PC-9 (cell line): ENCODE measurements around the gene PAQR6. TPM values are rescaled to one million over a fixed set of nuclear protein-coding genes. Genes with fewer than 3 reads are reported as not detected.
A peak's percentile ranks its signal among the peaks of the same experiment; 100 is the strongest.

Experiments
- BruUV-seq: library from RNA; stranded (reverse); fragments of 400-500 nt; replicated peaks from 2 replicates; lab custom pipeline; 2021; lab: Mats Ljungman, UMichigan
- CTCF ChIA-PET: fragments of 300-600 bp; sonication (Branson Sonifier 250); formaldehyde crosslinking; loops from one replicate; lab custom pipeline; 2022; ENCODE audit warnings: antibody characterized with exemption; lab: Charles Lee
- POLR2A ChIA-PET: fragments of 300-600 bp; sonication (Branson Sonifier 250); formaldehyde crosslinking; loops from one replicate; lab custom pipeline; 2022; ENCODE audit warnings: antibody characterized with exemption; ENCODE audit not compliant: unreplicated experiment; lab: Charles Lee
- DNase-seq, 2 experiments: peaks; one replicate each; pipeline versions ENCODE4 v3.0.0 to v3.0.0-alpha.2; 2015 to 2022; ENCODE audit warnings: mixed read lengths in 1 of 2
- H2AFZ ChIP-seq: fragments of 200-600 bp; sonication (generic); 2 replicates; pipeline ENCODE4 v1.8.1; 2017; ENCODE audit warnings: antibody characterized with exemption
- H3F3A ChIP-seq: fragments of 200-600 bp; sonication (generic); 2 replicates; pipeline ENCODE4 v1.8.1; 2017; ENCODE audit warnings: antibody characterized with exemption, mild to moderate bottlenecking, low read depth; ENCODE audit not compliant: insufficient read depth
- H3K27ac ChIP-seq: fragments of 200-600 bp; sonication (generic); 2 replicates; pipeline ENCODE4 v1.6.1; 2016; ENCODE audit warnings: mixed run types
- H3K27me3 ChIP-seq: fragments of 200-600 bp; sonication (generic); 2 replicates; pipeline ENCODE4 v1.6.1; 2016; ENCODE audit warnings: low read depth, mixed run types; ENCODE audit not compliant: insufficient read depth
- H3K36me3 ChIP-seq: fragments of 200-600 bp; sonication (generic); 2 replicates; pipeline ENCODE4 v1.6.1; 2016; ENCODE audit warnings: low read depth, mixed run types
- H3K4me1 ChIP-seq: fragments of 200-600 bp; sonication (generic); replicated peaks from 2 replicates; pipeline ENCODE4 v1.6.1; 2016; ENCODE audit warnings: mixed run types; ENCODE audit not compliant: insufficient read depth
- H3K4me2 ChIP-seq: fragments of 200-600 bp; sonication (generic); 2 replicates; pipeline ENCODE4 v1.6.1; 2017; ENCODE audit warnings: mixed run types
- H3K4me3 ChIP-seq: fragments of 200-600 bp; sonication (generic); 2 replicates; pipeline ENCODE4 v1.6.1; 2016; ENCODE audit warnings: mixed run types
- H3K79me2 ChIP-seq: fragments of 200-600 bp; sonication (generic); 2 replicates; pipeline ENCODE4 v1.6.1; 2017; ENCODE audit warnings: low read depth, mixed run types
- H3K9me2 ChIP-seq: fragments of 200-600 bp; sonication (generic); 2 replicates; pipeline ENCODE4 v1.8.1; 2017; ENCODE audit warnings: mild to moderate bottlenecking; ENCODE audit not compliant: insufficient read depth
- H3K9me3 ChIP-seq: fragments of 200-600 bp; sonication (generic); 2 replicates; pipeline ENCODE4 v1.8.1; 2016; ENCODE audit warnings: low read depth; ENCODE audit not compliant: insufficient read depth
- H4K20me1 ChIP-seq: fragments of 200-600 bp; sonication (generic); 2 replicates; pipeline ENCODE4 v1.8.1; 2017; ENCODE audit not compliant: insufficient read depth
- EZH2 ChIP-seq: fragments of 200-600 bp; sonication (generic); IDR thresholded peaks from 2 replicates; pipeline ENCODE4 v1.8.0; 2017; ENCODE audit warnings: antibody characterized with exemption, low read depth
- intact Hi-C: fragments of 100-400 bp; cut with micrococcal nuclease; formaldehyde crosslinking; loops from one replicate; pipeline ENCODE4 v1.10.0; 2022; ENCODE audit not compliant: unreplicated experiment
- total RNA-seq: library from RNA; stranded (reverse); gene quantifications from 2 replicates; pipeline ENCODE4 v1.2.3, GENCODE V29; 2021
- TF ChIP-seq, protein P1 (sequence below): fragments of 200-600 bp; sonication (generic); conservative IDR thresholded peaks from 2 replicates; pipeline ENCODE4 v1.6.1; 2017; ENCODE audit warnings: mixed run types, antibody characterized with exemption, mild to moderate bottlenecking, moderate library complexity

Gene PAQR6
- total RNA-seq, 1 experiment from 2014 or later, result 12.3 TPM

DNA sequence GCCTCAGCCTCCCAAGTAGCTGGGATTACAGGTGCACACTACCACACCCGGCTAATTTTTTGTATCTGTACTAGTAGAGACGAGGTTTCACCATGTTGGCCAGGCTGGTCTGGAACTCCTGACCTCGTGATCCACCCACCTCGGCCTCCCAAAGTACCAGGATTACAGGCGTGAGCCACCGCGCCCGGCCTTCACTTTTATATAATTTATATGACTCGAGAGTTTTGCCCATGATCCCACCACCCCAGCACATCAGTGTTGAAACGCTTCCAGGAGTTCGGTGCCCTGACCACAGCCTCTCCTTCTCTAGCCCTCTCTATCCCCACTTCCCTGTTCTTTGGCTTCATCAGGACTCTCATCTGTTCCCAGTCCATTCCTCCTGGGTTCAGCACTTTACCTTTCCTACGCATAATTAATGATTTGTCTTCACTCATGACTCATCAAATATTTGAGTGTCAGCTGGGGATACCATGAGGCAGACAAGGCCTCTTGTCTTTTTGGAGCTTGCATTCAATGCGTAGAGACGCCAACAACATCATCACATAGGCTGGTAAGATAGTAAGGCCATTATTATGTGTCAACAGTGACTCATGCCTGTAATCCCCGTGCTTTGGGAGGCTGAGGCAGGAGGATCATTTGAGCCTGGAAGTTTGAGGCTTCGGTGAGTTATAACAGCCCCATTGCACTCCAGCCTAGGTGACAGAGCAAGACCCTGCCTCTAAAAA is 33.7 kb downstream of the PAQR6 start:
- no peaks in the 10 kb centered on the region for H4K20me1 ChIP-seq
- no peaks in the 10 kb centered on the region for H3K9me2 ChIP-seq
- peak overlapping the region; percentile 100 for H3K4me2 ChIP-seq
- no peaks in the 10 kb centered on the region for H3K36me3 ChIP-seq
- CTCF ChIA-PET, result interaction anchor here (0.7 kb wide), 1 partner anchor 124 kb away, joined by 6 read pairs; no protein-coding TSS in a partner anchor
- DNase-seq, result peak; percentile 26 to 78
- H3F3A ChIP-seq, result peaks cover 26% of the 10 kb centered on the region; the same call in 1 of the 2 replicates
- H3K9me3 ChIP-seq, result no peaks in the 10 kb centered on the region
- peaks cover 19% of the 10 kb centered on the region for H3K79me2 ChIP-seq
- no peaks in the 10 kb centered on the region for H3K27me3 ChIP-seq
- no TSS peak for BruUV-seq
- intact Hi-C loops, result loop anchor here (10.0 kb wide), 1 partner anchor 279 kb away; the partner anchor contains the start of gene KHDC4
- TF ChIP-seq, protein P1, sequence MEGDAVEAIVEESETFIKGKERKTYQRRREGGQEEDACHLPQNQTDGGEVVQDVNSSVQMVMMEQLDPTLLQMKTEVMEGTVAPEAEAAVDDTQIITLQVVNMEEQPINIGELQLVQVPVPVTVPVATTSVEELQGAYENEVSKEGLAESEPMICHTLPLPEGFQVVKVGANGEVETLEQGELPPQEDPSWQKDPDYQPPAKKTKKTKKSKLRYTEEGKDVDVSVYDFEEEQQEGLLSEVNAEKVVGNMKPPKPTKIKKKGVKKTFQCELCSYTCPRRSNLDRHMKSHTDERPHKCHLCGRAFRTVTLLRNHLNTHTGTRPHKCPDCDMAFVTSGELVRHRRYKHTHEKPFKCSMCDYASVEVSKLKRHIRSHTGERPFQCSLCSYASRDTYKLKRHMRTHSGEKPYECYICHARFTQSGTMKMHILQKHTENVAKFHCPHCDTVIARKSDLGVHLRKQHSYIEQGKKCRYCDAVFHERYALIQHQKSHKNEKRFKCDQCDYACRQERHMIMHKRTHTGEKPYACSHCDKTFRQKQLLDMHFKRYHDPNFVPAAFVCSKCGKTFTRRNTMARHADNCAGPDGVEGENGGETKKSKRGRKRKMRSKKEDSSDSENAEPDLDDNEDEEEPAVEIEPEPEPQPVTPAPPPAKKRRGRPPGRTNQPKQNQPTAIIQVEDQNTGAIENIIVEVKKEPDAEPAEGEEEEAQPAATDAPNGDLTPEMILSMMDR, result no peak
- no peak for TF ChIP-seq EZH2
- H2AFZ ChIP-seq, result no peak overlapping the region
- peak overlapping the region; percentile 67 for H3K4me3 ChIP-seq
- H3K27ac ChIP-seq, result peak overlapping the region; percentile 82; the same call in 1 of the 2 replicates
- POLR2A ChIA-PET, result interaction anchor here (0.6 kb wide), 1 partner anchor 9 kb away, joined by 7 read pairs; no protein-coding TSS in a partner anchor
- peaks cover 23% of the 10 kb centered on the region for H3K4me1 ChIP-seq

DNA sequence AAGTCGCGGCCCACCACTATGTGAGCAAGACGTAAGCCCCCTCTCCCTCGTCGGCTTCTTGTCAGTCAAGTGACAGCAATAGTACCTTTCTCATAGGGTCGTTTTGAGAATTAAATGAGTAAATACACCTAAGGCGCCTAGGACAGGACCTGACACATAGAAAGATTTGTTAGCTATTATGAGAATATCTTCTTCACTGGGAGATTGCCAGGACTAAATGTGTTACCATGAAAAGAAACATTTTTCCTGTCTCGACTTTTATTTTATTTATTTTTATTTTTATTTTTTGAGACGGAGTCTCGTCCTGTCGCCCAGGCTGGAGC is 34.3 kb downstream of the PAQR6 start:
- Histone ChIP-seq H3K9me2 (no peaks in the 10 kb centered on the region), H3K79me2 (peaks cover 19% of the 10 kb centered on the region), H3F3A (peaks cover 26% of the 10 kb centered on the region; the same call in 1 of the 2 replicates), H2AFZ (peak overlapping the region; percentile 83), H3K27me3 (no peaks in the 10 kb centered on the region), H3K4me3 (peak overlapping the region; percentile 67), H3K4me2 (peak overlapping the region; percentile 100), H3K9me3 (no peaks in the 10 kb centered on the region), H3K36me3 (no peaks in the 10 kb centered on the region), H4K20me1 (no peaks in the 10 kb centered on the region), H3K27ac (peak overlapping the region; percentile 82), H3K4me1 (peaks cover 23% of the 10 kb centered on the region)
- intact Hi-C loops, result loop anchor here (10.0 kb wide), 1 partner anchor 279 kb away; the partner anchor contains the start of gene KHDC4
- DNase-seq, result no peak
- BruUV-seq, result no TSS peak
- POLR2A ChIA-PET, result interaction anchor here (0.6 to 1.2 kb wide), 3 partner anchors 19 to 87 kb away, joined by 7 to 17 read pairs (median 15); partner anchors contain the start of gene SLC25A44
- TF ChIP-seq, protein P1, result no peak
- no peak for TF ChIP-seq EZH2
- CTCF ChIA-PET, result interaction anchor here (0.7 kb wide), 1 partner anchor 123 kb away, joined by 6 read pairs; no protein-coding TSS in a partner anchor

DNA sequence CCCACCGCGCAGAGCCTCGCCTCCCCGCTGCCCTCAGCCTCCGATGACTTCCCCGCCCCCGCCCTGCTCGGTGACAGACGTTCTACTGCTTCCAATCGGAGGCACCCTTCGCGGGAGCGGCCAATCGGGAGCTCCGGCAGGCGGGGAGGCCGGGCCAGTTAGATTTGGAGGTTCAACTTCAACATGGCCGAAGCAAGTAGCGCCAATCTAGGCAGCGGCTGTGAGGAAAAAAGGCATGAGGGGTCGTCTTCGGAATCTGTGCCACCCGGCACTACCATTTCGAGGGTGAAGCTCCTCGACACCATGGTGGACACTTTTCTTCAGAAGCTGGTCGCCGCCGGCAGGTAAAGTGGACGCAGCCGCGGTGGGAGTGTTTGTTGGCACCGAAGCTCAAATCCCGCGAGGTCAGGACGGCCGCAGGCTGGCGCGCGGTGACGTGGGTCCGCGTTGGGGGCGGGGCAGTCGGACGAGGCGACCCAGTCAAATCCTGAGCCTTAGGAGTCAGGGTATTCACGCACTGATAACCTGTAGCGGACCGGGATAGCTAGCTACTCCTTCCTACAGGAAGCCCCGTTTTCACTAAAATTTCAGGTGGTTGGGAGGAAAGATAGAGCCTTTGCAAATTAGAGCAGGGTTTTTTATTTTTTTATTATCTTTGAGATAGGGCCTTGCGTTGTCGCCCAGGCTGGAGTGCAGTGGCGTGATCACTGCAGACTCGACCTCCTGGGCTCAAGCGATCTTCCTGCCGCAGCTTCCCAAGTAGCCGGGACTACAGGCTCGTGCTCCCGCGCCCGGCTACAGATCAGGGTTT is 34.8 kb downstream of the PAQR6 start, which contains the start of gene PMF1:
PMF1 (plus strand) TSS at position 175 of the 811 bp plus-strand sequence; CDS start at position 184, 9 bp downstream.
- Histone ChIP-seq H3K36me3 (no peaks in the 10 kb centered on the region), H3K27ac (peak within 1 kb of the TSS; percentile 82), H3K27me3 (no peaks in the 10 kb centered on the region), H3K9me2 (no peaks in the 10 kb centered on the region), H3K4me2 (peak within 1 kb of the TSS; percentile 100), H4K20me1 (no peaks in the 10 kb centered on the region), H3K9me3 (no peaks in the 10 kb centered on the region), H3K4me3 (peak within 1 kb of the TSS; percentile 67), H2AFZ (peak within 1 kb of the TSS; percentile 83), H3K79me2 (peaks cover 19% of the 10 kb centered on the region), H3F3A (peaks cover 26% of the 10 kb centered on the region; the same call in 1 of the 2 replicates), H3K4me1 (peaks cover 22% of the 10 kb centered on the region)
- intact Hi-C loops, result loop anchor here (10.0 kb wide), 1 partner anchor 278 kb away; the partner anchor contains the start of gene KHDC4
- BruUV-seq, result TSS peak; percentile 64
- peak; percentile 90 to 95 for DNase-seq
- CTCF ChIA-PET, result interaction anchor here (0.6 to 0.7 kb wide), 3 partner anchors 66 to 244 kb away, joined by 4 to 5 read pairs (median 5); no protein-coding TSS in a partner anchor
- TF ChIP-seq EZH2, result no peak
- TF ChIP-seq, protein P1, result no peak
- POLR2A ChIA-PET, result interaction anchor here (0.6 to 1.2 kb wide), 9 partner anchors 19 to 897 kb away, joined by 3 to 17 read pairs (median 4); partner anchors contain the start of genes SLC25A44 and SMG5
